HG02885 (cell line): Measurements from ENCODE around the gene HMCN2.

Source experiments
- ATAC-seq: cut with Tn5 transposase; IDR thresholded peaks from one replicate; pipeline ENCODE4 v1.9.1; 2021; ENCODE audit warnings: mild to moderate bottlenecking; ENCODE audit not compliant: unreplicated experiment, poor library complexity

Gene HMCN2

DNA sequence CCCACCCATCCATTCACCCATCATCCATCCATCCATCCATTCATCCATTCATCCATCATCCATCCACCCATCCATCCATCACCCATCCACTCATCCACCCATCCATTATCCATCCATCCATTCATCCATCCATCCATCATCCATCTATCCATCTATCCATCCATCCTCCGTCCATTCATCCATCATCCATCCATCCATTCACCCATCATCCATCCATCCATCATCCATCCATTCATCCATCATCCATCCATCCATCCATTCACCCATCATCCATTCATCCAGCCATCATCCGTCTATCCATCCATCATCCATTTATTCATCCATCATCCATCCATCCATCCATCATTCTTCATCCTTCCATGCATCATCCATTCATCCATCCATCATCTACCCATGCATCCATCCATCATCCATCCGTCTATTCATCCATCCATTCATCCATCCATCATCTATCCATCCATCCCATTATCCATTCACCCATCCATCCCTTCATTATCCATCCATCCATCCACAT, 189.3 kb downstream of the HMCN2 start:
- no peak for ATAC-seq

DNA sequence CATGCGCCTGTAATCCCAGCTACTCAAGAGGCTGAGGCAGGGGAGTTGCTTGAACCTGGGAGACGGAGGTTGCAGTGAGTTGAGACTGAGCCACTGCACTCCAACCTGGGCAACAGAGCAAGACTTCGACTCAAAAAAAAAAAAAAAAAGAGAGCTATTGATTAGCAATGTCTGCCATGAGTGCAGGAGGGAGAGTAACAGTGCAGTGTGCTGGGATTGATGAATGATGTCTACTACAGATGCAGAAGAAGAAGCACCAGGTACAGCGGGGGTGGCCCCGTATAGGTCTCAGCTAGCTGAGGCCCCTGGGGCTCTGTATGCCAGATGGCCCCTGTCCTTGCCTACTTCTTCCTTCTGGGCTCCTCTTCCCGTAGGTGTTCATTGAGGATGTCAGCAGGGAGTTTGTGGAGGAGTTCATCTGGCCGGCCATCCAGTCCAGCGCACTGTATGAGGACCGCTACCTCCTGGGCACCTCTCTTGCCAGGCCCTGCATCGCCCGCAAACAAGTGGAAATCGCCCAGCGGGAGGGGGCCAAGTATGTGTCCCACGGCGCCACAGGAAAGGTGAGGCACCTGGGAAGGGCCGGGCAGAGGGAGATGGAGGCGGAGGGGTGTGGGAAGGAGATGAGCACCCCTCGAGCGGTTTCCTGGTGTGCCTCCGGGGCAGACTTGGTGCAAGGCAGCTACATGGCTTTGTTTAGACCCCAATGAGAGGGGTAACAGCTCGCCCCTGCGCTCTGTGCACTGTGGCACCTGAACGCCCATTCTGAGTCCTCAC, 192.7 kb downstream of the HMCN2 start:
- no peak for ATAC-seq

GRCh38 chr9:130458804-130459067, 193.2 kb downstream of the HMCN2 start:
- no peak for ATAC-seq

DNA sequence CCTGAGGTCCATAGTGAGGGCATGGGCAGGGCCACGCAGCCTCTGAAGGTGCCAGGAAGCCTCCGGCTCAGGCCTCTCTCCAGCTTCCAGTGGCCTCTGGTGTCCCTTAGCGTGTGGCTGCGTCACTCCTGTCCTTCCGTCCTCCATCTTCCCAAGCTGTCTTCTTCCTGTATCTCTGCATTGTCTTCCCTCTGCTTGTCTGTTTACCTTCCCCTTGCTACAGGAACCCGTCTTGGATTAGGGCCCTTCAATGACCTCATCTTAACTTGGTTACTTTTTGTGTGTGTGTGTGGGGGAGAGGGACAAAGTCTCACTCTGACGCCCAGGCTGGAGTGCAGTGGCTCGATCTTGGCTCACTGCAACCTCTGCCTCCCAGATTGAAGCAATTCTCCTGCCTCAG, 193.6 kb downstream of the HMCN2 start:
- ATAC-seq, result no peak

DNA sequence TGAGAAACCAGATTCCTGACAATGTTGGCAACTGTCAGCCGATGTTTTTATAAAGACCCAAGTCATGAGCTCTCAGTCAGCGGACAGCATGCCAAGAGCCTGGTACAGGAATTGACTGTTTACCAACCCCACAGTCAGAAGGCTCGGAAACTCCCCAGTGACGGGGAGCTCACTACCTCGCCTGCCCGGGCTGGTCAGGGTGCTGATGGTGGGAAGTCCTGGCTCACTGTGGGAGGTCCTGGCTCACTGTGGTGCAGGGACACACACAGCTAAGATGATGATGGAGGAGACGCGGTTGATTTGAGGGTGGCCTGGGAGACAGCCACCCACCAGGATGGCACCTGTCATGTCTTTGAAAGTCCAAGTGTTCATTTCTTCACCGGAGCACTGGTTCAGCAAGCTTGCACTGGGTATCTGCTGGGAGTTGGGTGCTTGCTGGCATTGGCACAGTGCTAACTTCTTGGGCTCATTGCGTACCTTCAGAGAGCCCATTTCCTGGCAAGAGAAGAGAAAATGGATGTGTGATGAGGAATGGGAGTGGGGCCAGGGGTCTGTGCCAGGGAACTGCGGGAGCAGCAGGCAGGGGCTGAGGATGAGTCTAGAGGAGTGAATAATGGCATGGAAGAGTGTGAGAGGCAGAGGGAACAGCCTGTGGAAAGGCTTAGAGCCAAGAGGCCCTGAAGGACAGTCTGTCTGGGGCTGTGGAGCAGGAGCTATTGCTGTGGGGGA, 194.5 kb downstream of the HMCN2 start:
- ATAC-seq, result no peak

DNA sequence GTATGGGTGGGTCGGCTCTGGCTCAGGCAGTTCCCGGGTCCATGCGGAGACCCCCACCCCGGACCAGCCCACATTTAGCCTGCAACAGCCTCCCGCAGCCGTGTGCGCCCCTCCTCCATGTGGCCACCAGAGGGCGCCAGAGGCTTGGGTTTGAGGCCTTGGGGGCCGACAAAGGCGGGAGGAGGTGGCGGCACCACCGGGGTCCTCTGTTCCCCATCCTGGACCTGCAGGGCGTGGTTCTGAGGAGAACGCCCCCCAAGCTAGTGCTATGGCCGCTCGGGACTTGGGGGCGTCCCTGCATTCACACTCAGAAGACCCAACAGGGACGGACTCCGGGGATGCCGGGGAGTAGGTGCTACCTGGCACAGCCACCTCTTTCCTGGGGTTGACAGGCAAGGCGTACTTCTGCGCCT, 195.7 kb downstream of the HMCN2 start:
- peak; percentile 39 for ATAC-seq

GRCh38 chr9:130461731-130462130, 196.2 kb downstream of the HMCN2 start:
- no peak for ATAC-seq

DNA sequence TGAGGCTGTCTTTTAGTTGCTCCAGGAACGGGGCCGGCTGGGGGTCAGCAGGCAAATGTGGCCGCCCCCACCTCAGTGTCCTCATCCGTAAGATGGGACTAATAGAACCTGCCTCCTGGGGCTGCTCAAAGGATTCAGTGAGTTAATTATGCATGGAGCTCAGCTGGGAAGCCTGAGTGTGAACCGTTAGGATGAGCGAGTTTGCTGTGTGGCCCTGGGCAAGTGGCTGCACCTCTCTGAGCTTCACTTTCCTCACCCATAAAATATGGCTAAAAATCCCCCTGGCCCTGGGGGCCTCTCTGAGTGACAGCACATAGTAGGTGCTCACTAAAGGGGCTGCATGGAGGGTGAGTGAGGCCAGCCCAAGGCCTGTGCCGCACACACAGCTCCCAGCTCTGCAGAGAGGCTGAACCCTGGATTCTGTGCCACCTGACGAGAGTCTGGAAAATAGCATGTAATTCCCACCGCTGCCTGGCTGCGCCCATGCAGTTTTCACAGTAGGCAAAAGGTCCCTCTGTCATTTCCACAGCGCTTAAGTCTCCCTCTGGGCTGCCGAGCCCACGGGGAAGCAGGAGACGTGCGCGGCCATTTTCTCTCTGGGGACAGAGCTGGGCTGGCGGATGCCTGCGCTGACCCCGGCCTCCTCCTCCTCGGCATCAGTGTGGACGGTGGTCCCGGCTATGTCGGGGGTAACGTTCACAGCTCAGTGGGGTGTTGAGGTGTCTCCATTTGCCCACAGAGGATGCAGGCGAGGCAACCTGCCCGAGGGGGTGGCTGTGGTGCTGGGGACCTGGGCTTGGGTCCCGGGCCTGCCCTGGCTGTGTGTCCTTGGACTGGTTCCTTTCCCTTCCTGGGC, 197.4 kb downstream of the HMCN2 start:
- no peak for ATAC-seq

- no peak for ATAC-seq
These were observed 198.5 kb downstream of the HMCN2 start for GRCh38 chr9:130463763-130464745.

- no peak for ATAC-seq
These were observed 200.0 kb downstream of the HMCN2 start for GRCh38 chr9:130465383-130466096.

DNA sequence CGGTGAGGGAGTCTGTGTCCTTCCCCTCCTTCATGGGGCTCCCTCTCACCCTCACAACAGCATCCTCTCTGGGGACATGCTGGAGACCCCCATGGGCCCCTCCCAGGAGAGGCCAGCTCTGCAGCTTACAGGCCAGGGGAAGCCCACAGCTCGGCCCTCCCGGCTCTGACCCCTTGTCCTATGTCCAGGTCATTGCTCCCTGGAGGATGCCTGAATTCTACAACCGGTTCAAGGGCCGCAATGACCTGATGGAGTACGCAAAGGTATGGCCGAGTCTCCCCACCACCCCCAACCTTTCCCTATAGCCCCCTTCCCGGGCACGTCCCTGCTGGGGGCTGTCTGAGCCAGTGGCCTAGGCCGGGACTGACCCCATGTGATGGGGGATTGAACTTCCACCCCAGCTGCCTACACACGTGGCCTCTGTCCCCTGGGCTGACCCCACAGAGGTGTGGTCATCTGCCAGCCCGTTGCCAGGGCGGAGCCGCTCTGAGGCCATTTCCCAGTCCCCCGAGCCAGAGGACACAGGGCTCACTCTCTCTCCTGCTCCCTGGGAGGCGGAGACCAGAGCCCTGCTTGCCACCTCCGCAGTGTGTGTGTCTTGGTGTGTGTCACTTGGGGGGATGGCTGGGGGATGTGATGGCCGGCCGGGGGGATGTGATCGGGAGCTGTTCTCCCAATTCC, 201.1 kb downstream of the HMCN2 start:
- ATAC-seq, result no peak

- ATAC-seq, result no peak
These were observed 201.8 kb downstream of the HMCN2 start for GRCh38 chr9:130467316-130467715.

DNA sequence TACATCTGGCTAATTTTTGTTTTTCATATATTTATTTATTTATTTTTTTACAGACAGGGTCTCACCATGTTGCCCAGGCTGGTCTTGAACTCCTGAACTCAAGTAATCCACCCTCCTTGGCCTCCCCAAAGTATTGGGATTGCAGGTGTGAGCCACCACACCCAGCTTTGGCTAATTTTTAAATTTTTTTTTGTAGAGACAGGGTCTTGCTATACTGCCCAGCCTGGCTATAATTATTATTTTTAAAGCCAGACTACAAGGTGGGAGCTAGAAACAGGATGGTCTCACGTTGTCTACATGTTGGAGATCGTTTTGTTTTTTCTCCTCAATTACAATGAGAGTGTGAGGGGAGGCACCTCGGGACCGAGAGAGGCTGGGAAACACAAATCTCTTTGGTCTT, 203.0 kb downstream of the HMCN2 start:
- no peak for ATAC-seq

DNA sequence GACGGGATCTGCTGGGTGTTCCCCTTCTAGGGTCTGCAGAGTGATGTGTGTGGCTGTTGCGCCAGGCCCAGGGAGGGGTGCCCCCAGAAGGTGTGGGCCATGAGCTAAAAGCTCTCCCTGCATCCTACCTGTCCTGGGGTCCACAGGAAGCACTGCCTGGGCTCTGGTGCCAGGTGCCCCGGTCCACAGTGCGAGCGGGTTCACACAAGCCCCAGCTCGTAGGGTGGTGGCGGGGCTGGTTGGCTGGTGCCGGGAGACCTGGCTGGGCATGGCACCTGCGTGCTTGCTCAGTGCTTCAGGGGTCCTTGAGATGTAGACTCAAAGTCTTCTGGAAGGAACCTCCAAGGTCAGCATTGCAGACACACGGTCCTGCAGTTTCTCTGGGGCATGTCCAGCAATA, 204.7 kb downstream of the HMCN2 start:
- ATAC-seq, result no peak

- no peak for ATAC-seq
These were observed 205.4 kb downstream of the HMCN2 start for GRCh38 chr9:130470950-130471349.

DNA sequence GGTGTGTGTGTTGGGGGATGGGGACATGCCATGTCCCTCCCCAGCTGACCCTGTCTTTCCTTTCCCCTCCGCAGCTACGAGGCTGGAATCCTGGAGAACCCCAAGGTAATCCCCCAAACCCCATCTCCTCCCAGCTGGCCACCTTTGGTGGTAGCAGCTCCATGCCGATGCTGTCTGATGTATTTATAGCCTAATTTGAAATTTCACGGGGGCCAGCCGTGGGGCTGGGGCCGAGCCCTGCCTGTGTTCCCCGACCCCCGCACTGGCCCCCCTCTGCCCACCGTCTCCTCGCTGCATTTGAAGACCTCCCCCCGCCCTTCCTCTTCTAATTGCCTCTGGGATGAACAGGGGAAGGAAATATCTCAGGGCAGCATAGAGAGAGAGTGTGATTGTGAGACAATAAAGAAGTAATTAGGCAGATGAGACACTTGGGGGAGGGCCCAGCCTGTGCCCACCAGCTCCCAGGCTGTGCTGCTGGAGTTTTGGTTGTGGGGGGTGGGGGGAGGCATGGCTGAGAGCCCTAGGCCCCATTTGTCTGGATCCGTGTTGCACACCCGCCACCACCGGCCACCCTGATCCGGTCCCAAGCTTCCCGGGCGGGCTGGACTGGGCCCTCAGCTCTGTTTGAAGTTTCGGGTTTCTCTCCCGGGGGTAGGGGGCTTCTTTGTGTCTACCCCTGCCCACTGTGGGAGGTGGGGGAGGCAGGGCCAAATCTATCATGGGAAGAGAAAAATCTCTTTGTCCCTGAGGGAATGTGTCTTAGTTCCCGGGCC, 206.0 kb downstream of the HMCN2 start:
- no peak for ATAC-seq

DNA sequence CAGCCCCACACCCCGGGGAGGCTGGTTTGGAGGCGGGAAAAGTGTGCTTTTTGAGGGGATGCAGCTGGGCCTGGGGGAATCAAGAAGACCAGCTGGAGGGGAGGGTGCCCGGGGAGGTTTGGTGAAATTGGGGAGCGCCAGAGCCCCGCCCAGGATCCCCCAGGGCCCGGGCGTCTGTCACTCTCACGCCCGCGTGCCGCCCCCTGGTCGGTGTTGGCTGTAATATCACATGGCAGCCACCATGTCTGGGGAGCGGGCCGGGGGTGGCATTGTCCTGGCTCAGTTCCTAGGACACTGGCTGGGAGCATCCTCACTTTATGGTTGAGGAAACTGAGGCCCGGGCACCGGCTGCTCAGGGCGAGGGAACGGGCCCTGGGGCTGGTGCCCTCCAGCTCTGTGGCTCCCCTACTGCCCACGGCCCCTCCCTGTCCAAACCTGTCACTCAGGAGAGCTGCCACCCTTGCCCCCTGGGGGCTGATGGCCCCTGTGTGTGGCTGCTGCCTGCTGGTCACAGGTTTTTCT, 206.7 kb downstream of the HMCN2 start:
- ATAC-seq, result no peak

- ATAC-seq, result no peak
These were observed 207.4 kb downstream of the HMCN2 start for GRCh38 chr9:130473009-130473408.
